GM23338 (cell line): ENCODE measurements around the gene CIZ1. TPM values are rescaled to one million over a fixed set of nuclear protein-coding genes. Genes with fewer than 3 reads are reported as not detected.

Source experiments
- ATAC-seq: fragments of 200-7000 bp; cut with Tn5 transposase; 3 replicates; pipeline ENCODE4 v1.9.1; 2020
- DNase-seq: peaks from one replicate; pipeline ENCODE4 v3.0.0-alpha.2; 2015; ENCODE audit warnings: low spot score
- H2AFZ ChIP-seq: fragments of 200-600 bp; sonication (generic); 2 replicates; pipeline ENCODE4 v1.8.0; 2016; ENCODE audit warnings: antibody characterized with exemption, mild to moderate bottlenecking, moderate library complexity
- H3F3A ChIP-seq: fragments of 200-600 bp; sonication (generic); replicated peaks from 2 replicates; pipeline ENCODE4 v1.8.0; 2017; ENCODE audit warnings: antibody characterized with exemption, mixed run types, low read depth
- H3K27ac ChIP-seq: fragments of 200-600 bp; sonication (generic); 2 replicates; pipeline ENCODE4 v1.6.1; 2016; ENCODE audit warnings: low read depth
- H3K27me3 ChIP-seq: fragments of 200-600 bp; sonication (generic); 2 replicates; pipeline ENCODE4 v1.8.0; 2016; ENCODE audit warnings: mild to moderate bottlenecking, mixed run types, moderate library complexity; ENCODE audit not compliant: insufficient read depth
- H3K36me3 ChIP-seq: fragments of 200-600 bp; sonication (generic); 2 replicates; pipeline ENCODE4 v1.8.0; 2016; ENCODE audit warnings: mild to moderate bottlenecking; ENCODE audit not compliant: insufficient read depth
- H3K4me1 ChIP-seq: fragments of 200-600 bp; sonication (generic); 2 replicates; pipeline ENCODE4 v1.8.0; 2016; ENCODE audit warnings: mild to moderate bottlenecking, moderate library complexity; ENCODE audit not compliant: insufficient read depth
- H3K4me2 ChIP-seq: fragments of 200-600 bp; sonication (generic); 2 replicates; pipeline ENCODE4 v1.7.1; 2017; ENCODE audit warnings: mixed run types
- H3K4me3 ChIP-seq: fragments of 200-600 bp; sonication (generic); 2 replicates; pipeline ENCODE4 v1.6.1; 2016; ENCODE audit warnings: mixed run types
- H3K79me2 ChIP-seq: fragments of 200-600 bp; sonication (generic); replicated peaks from 2 replicates; pipeline ENCODE4 v1.8.0; 2017; ENCODE audit warnings: mild to moderate bottlenecking; ENCODE audit not compliant: insufficient read depth
- H3K9me2 ChIP-seq: fragments of 200-600 bp; sonication (generic); 2 replicates; pipeline ENCODE4 v1.8.0; 2017; ENCODE audit not compliant: insufficient read depth
- H4K20me1 ChIP-seq: fragments of 200-600 bp; sonication (generic); replicated peaks from 2 replicates; pipeline ENCODE4 v1.8.0; 2017; ENCODE audit warnings: mild to moderate bottlenecking; ENCODE audit not compliant: insufficient read depth
- H3K27ac Mint-ChIP-seq: 2 replicates; pipeline ENCODE4 v1.8.0; 2020; ENCODE audit warnings: inconsistent platforms, mild to moderate bottlenecking, moderate library complexity, mixed read lengths
- H3K27me3 Mint-ChIP-seq: 3 replicates; pipeline ENCODE4 v1.8.0; 2022; ENCODE audit warnings: low read depth, mild to moderate bottlenecking, moderate library complexity, mixed read lengths, inconsistent platforms; ENCODE audit not compliant: insufficient read depth, poor library complexity
- H3K36me3 Mint-ChIP-seq: 3 replicates; pipeline ENCODE4 v1.8.0; 2021; ENCODE audit warnings: low read depth, mild to moderate bottlenecking, inconsistent platforms, moderate library complexity, mixed read lengths
- H3K4me1 Mint-ChIP-seq: 3 replicates; pipeline ENCODE4 v1.8.0; 2020; ENCODE audit warnings: mild to moderate bottlenecking, inconsistent platforms, mixed read lengths
- H3K4me3 Mint-ChIP-seq: 3 replicates; pipeline ENCODE4 v1.8.0; 2021; ENCODE audit warnings: moderate library complexity, mild to moderate bottlenecking, inconsistent platforms, mixed read lengths
- H3K9me3 Mint-ChIP-seq: 3 replicates; pipeline ENCODE4 v1.8.0; 2020; ENCODE audit warnings: moderate library complexity, mild to moderate bottlenecking, inconsistent platforms, mixed read lengths
- CREB1 ChIP-seq: fragments of 250-450 bp; sonication (Bioruptor Pico); IDR thresholded peaks from 2 replicates; pipeline ENCODE4 v1.5.0; 2020; ENCODE audit warnings: low read depth, mild to moderate bottlenecking, moderate library complexity
- CTCF ChIP-seq, 2 experiments: fragments of 200-600 bp in 1 of 2; sonication (generic) in 1 of 2; conservative IDR thresholded peaks; 2 replicates each; pipeline versions ENCODE4 v1.5.1 to v1.6.1; 2016 to 2017; ENCODE audit warnings: antibody characterized with exemption in 2 of 2, low read depth in 2 of 2, mild to moderate bottlenecking in 2 of 2, moderate library complexity in 1 of 2
- EZH2 ChIP-seq: fragments of 200-600 bp; sonication (generic); IDR thresholded peaks from one replicate; pipeline ENCODE4 v1.8.0; 2017; ENCODE audit warnings: antibody characterized with exemption, mild to moderate bottlenecking, low read depth; ENCODE audit not compliant: unreplicated experiment
- EZH2phosphoT487 ChIP-seq: fragments of 200-600 bp; sonication (generic); IDR thresholded peaks from one replicate; pipeline ENCODE4 v1.8.1; 2018; ENCODE audit warnings: antibody characterized with exemption; ENCODE audit not compliant: unreplicated experiment
- NANOG ChIP-seq: IDR thresholded peaks from 2 replicates; pipeline ENCODE4 v1.6.1; 2016; ENCODE audit warnings: antibody characterized with exemption, borderline replicate concordance
- POLR2AphosphoS5 ChIP-seq: IDR thresholded peaks from 2 replicates; pipeline ENCODE4 v1.6.1; 2016; ENCODE audit warnings: antibody characterized with exemption, low read depth
- STAT1 ChIP-seq: IDR thresholded peaks from one replicate; pipeline ENCODE4 v1.6.1; 2016; ENCODE audit warnings: antibody characterized with exemption; ENCODE audit not compliant: unreplicated experiment
- ZNF331 ChIP-seq: fragments of 250-450 bp; sonication (Bioruptor Pico); IDR thresholded peaks from 2 replicates; pipeline ENCODE4 v1.5.0; 2020; ENCODE audit warnings: low read depth, mild to moderate bottlenecking, moderate library complexity
- ZNF462 ChIP-seq: fragments of 250-450 bp; sonication (Bioruptor Pico); IDR thresholded peaks from 2 replicates; pipeline ENCODE4 v1.5.0; 2020; ENCODE audit warnings: mild to moderate bottlenecking, moderate library complexity
- polyA plus RNA-seq: library from polyadenylated mRNA; unstranded; fragments of >200 nt; fragmentation: Nextera tagmentation; extraction: Ambion mirVana; gene quantifications from 2 replicates; pipeline ENCODE4 v1.2.1, GENCODE V29; 2016
- total RNA-seq: library from RNA; depleted of rRNA; stranded (reverse); fragments of >200 nt; shearing (Covaris generic); gene quantifications from 2 replicates; pipeline ENCODE4 v1.2.3, GENCODE V29; 2014

CIZ1 gene
- total and polyA plus RNA-seq, 2 experiments from 2014 or later, result 49.6 to 61.4 TPM

- ATAC-seq, result peak; percentile 62
- Histone ChIP-seq H3F3A (no peaks in the 10 kb centered on the region), H3K36me3 (no peaks in the 10 kb centered on the region), H3K4me2 (no peak overlapping the region), H3K9me2 (no peaks in the 10 kb centered on the region), H2AFZ (no peak overlapping the region), H3K4me1 (no peaks in the 10 kb centered on the region), H3K27ac (no peak overlapping the region), H3K4me3 (no peak overlapping the region), H3K79me2 (no peaks in the 10 kb centered on the region), H4K20me1 (no peaks in the 10 kb centered on the region), H3K27me3 (no peaks in the 10 kb centered on the region)
- Mint-ChIP-seq H3K4me1 (no peaks in the 10 kb centered on the region; the same call in 2 of the 3 replicates), H3K27me3 (peaks cover 4% of the 10 kb centered on the region), H3K4me3 (no peak overlapping the region), H3K9me3 (no peaks in the 10 kb centered on the region), H3K27ac (no peak overlapping the region), H3K36me3 (no peaks in the 10 kb centered on the region)
- no peak for DNase-seq
- TF ChIP-seq ZNF462 (no peak), CTCF (conservative IDR thresholded peaks at IDR 0.05; ENCODE audit: low read depth in 2 of 2) (peak in 1 of 2 experiments; percentile 57; a peak in 2 of 4 replicates)
Observed at GRCh38 chr9:128143525-128144238, 47.7 kb downstream of the CIZ1 start.

- H3K4me3 Mint-ChIP-seq, result no peak overlapping the region
Observed at GRCh38 chr9:128142596-128142995, 48.8 kb downstream of the CIZ1 start.

More at GRCh38 chr9:128142596-128142995, 48.8 kb downstream of the CIZ1 start:
- H3K4me1 Mint-ChIP-seq, result peaks cover 2% of the 10 kb centered on the region
- ATAC-seq, result no peak
- H2AFZ ChIP-seq, result no peak overlapping the region
- H3K4me3 ChIP-seq, result no peak overlapping the region
- no peaks in the 10 kb centered on the region for H3K27me3 ChIP-seq
- H3K27me3 Mint-ChIP-seq, result peaks cover 4% of the 10 kb centered on the region
- TF ChIP-seq EZH2, result no peak
- no peak for TF ChIP-seq POLR2AphosphoS5
- TF ChIP-seq ZNF331 (CRISPR knock-in tag), result no peak
- no peak for TF ChIP-seq CTCF (conservative IDR thresholded peaks at IDR 0.05; ENCODE audit: low read depth in 2 of 2)
- no peak for TF ChIP-seq NANOG
- no peak for TF ChIP-seq EZH2phosphoT487
- no peak for TF ChIP-seq STAT1
- no peak for TF ChIP-seq CREB1 (CRISPR knock-in tag)
- H4K20me1 ChIP-seq, result no peaks in the 10 kb centered on the region
- no peaks in the 10 kb centered on the region for H3K9me2 ChIP-seq
- H3K27ac Mint-ChIP-seq, result no peak overlapping the region
- no peak overlapping the region for H3K27ac ChIP-seq
- H3K79me2 ChIP-seq, result no peaks in the 10 kb centered on the region
- H3K36me3 Mint-ChIP-seq, result no peaks in the 10 kb centered on the region
- H3K36me3 ChIP-seq, result no peaks in the 10 kb centered on the region
- H3K4me1 ChIP-seq, result no peaks in the 10 kb centered on the region
- H3K4me2 ChIP-seq, result no peak overlapping the region
- no peaks in the 10 kb centered on the region for H3F3A ChIP-seq
- H3K9me3 Mint-ChIP-seq, result no peaks in the 10 kb centered on the region
- no peak for DNase-seq
